ENCODE measurements around the gene ARL5C. TPM values are rescaled to one million over a fixed set of nuclear protein-coding genes. Genes with fewer than 3 reads are reported as not detected.

Gene ARL5C
- total RNA-seq, 1 experiment from 2014 or later = not detected

DNA sequence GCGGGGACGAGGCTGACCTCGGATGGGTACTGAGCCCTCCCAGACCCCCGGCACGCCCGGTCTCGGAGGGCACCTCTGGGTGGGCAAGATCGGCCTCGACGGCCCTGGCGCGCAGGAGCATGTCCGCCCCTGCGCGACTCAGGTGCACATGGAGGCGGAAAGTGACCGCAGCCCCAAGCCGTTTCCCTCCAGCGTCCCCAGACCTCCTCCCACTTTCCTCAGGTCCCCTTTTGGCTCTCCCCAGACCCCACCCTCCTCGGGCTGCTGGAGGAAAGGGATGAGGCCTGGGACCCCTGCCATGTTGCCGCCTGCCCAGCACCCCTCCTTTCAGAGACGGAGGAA, 44.1 kb upstream of the ARL5C start (continued):
- TF ChIP-seq TP53 (CRISPR knock-in tag; IDR thresholded peaks at IDR 0.05) = no peak
- TF ChIP-seq FOXK1 (CRISPR knock-in tag; IDR thresholded peaks at IDR 0.05) = peak; percentile 11; the same call in 1 of the 2 replicates
- TF ChIP-seq TCF7 (CRISPR knock-in tag; IDR thresholded peaks at IDR 0.05; ENCODE audit: low read depth) = 0 out of 2 replicates have a peak, but pooled peaks have one; percentile 10
- no peak for TF ChIP-seq ZNF121 (CRISPR knock-in tag; IDR thresholded peaks at IDR 0.05)
- TF ChIP-seq, protein P1, sequence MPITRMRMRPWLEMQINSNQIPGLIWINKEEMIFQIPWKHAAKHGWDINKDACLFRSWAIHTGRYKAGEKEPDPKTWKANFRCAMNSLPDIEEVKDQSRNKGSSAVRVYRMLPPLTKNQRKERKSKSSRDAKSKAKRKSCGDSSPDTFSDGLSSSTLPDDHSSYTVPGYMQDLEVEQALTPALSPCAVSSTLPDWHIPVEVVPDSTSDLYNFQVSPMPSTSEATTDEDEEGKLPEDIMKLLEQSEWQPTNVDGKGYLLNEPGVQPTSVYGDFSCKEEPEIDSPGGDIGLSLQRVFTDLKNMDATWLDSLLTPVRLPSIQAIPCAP (CRISPR knock-in tag; IDR thresholded peaks at IDR 0.05) = no peak

DNA sequence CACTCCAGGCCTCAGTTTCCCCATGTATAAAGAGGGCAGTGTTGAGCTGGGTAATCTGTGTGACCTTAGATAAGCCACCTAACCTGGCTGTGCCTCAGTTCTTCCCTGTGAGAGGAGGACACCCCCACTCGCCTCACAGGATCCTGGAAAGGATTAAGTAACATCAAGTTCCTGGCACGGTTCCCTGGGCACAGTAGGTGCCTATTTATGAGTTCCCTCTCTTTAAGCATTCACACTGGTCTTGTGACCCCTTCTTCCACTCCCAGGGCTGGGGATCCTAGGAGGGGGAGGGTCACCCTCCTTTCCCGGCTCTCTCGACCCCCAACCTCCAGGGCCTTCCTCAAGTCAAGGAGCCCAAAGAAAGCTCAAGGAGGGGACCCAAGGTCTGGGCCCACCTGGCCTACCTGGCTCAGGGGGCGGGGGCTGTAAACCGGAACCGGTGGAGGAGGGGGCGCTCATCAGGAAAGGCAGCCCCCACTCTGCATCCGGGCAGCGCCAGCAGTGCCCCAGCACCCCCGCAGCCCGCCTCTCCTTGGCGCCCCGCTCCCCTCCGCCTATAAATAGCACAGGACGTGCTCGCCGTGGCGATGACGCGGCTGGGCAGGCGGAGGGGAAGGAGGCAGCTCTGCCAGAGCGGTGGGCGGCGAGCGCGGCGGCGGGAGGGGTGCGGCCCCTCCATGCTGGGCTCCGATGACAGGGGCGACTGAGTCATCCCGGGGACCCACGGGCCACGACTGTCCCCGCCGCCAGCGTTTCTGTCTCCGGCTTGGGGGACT, 43.5 kb upstream of the ARL5C start:
- CTCF ChIA-PET = interaction anchor here (0.8 to 15.9 kb wide), 11 partner anchors 9 to 56 kb away, joined by 3 to 626 read pairs (median 13); partner anchors contain the start of genes CACNB1 and STAC2
- DNase-seq (ENCODE audit: low spot score) (peak; percentile 61), ATAC-seq (peak; percentile 8)
- POLR2A ChIA-PET = interaction anchor here (0.8 to 1.5 kb wide), 3 partner anchors 8 to 35 kb away, joined by 3 to 7 read pairs (median 5); partner anchors contain the start of gene RPL19
- no peak overlapping the region for H3K27ac Mint-ChIP-seq
- H3K9me3 Mint-ChIP-seq = no peaks in the 10 kb centered on the region
- H3K27me3 Mint-ChIP-seq (ENCODE audit: low read depth) = peaks cover 7% of the 10 kb centered on the region
- peaks cover 47% of the 10 kb centered on the region for H3K4me1 Mint-ChIP-seq
- peaks cover 8% of the 10 kb centered on the region for H3K36me3 Mint-ChIP-seq
- H3K4me3 Mint-ChIP-seq = peak overlapping the region; percentile 64
- TF ChIP-seq ELF4 (CRISPR knock-in tag; IDR thresholded peaks at IDR 0.05; ENCODE audit: low read depth) (no peak), EMX1 (CRISPR knock-in tag; IDR thresholded peaks at IDR 0.05) (no peak), ETV6 (CRISPR knock-in tag; IDR thresholded peaks at IDR 0.05) (no peak), ZNF219 (CRISPR knock-in tag; IDR thresholded peaks at IDR 0.05; ENCODE audit: borderline replicate concordance) (no peak), TCF7 (CRISPR knock-in tag; IDR thresholded peaks at IDR 0.05; ENCODE audit: low read depth) (0 out of 2 replicates have a peak, but pooled peaks have one; percentile 26), SP1 (CRISPR knock-in tag; conservative IDR thresholded peaks at IDR 0.05) (peak; percentile 46; the same call in 1 of the 2 replicates), ESRRA (CRISPR knock-in tag; IDR thresholded peaks at IDR 0.05; ENCODE audit: borderline replicate concordance) (no peak), CREB1 (CRISPR knock-in tag; IDR thresholded peaks at IDR 0.05) (no peak), TEAD4 (CRISPR knock-in tag; IDR thresholded peaks at IDR 0.05) (no peak), FOXJ3 (CRISPR knock-in tag; IDR thresholded peaks at IDR 0.05; ENCODE audit: borderline replicate concordance) (no peak), ZNF232 (CRISPR knock-in tag; IDR thresholded peaks at IDR 0.05) (no peak), RORB (CRISPR knock-in tag; IDR thresholded peaks at IDR 0.05) (no peak), NR3C1 (CRISPR knock-in tag; conservative IDR thresholded peaks at IDR 0.05; ENCODE audit: low read depth) (no peak), GRHL2 (CRISPR knock-in tag; IDR thresholded peaks at IDR 0.05; ENCODE audit: insufficient replicate concordance, severe bottlenecking) (no peak)
- TF ChIP-seq, protein P2, sequence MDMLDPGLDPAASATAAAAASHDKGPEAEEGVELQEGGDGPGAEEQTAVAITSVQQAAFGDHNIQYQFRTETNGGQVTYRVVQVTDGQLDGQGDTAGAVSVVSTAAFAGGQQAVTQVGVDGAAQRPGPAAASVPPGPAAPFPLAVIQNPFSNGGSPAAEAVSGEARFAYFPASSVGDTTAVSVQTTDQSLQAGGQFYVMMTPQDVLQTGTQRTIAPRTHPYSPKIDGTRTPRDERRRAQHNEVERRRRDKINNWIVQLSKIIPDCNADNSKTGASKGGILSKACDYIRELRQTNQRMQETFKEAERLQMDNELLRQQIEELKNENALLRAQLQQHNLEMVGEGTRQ (CRISPR knock-in tag; IDR thresholded peaks at IDR 0.05) = peak; percentile 10; the same call in 1 of the 2 replicates
- TF ChIP-seq, protein P3, sequence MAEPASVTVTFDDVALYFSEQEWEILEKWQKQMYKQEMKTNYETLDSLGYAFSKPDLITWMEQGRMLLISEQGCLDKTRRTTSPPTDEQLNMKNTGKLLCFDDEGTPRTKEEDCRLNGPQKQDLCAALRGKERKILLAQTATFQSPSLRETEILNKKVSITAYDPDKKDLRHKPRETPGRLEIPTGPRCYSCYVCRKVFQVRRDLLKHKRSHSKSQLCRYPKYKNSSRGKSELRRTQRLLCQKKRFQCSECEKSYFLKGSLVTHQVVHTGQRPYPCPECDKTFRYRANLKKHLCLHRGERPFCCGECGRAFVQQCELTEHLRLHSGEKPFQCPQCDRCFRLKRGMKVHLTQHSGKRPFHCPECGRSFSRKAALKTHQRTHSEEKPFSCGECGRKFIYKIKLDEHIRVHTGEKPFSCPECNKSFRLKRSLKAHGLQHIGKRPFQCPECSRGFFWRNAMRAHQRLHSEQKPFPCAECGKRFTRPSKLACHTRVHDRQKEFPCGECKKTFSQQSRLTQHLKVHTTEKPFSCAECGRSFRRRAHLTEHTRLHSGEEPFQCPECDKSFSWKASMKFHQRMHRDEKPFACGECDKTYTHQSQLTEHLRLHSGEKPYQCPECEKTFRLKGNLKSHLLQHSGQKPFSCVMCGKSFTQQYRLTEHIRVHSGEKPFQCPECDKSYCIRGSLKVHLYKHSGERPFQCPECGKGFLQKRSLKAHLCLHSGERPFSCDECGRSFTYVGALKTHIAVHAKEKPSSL (CRISPR knock-in tag; conservative IDR thresholded peaks at IDR 0.05) = no peak
- TF ChIP-seq, protein P4, sequence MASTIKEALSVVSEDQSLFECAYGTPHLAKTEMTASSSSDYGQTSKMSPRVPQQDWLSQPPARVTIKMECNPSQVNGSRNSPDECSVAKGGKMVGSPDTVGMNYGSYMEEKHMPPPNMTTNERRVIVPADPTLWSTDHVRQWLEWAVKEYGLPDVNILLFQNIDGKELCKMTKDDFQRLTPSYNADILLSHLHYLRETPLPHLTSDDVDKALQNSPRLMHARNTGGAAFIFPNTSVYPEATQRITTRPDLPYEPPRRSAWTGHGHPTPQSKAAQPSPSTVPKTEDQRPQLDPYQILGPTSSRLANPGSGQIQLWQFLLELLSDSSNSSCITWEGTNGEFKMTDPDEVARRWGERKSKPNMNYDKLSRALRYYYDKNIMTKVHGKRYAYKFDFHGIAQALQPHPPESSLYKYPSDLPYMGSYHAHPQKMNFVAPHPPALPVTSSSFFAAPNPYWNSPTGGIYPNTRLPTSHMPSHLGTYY (CRISPR knock-in tag; IDR thresholded peaks at IDR 0.05) = no peak
- TF ChIP-seq, protein P5, sequence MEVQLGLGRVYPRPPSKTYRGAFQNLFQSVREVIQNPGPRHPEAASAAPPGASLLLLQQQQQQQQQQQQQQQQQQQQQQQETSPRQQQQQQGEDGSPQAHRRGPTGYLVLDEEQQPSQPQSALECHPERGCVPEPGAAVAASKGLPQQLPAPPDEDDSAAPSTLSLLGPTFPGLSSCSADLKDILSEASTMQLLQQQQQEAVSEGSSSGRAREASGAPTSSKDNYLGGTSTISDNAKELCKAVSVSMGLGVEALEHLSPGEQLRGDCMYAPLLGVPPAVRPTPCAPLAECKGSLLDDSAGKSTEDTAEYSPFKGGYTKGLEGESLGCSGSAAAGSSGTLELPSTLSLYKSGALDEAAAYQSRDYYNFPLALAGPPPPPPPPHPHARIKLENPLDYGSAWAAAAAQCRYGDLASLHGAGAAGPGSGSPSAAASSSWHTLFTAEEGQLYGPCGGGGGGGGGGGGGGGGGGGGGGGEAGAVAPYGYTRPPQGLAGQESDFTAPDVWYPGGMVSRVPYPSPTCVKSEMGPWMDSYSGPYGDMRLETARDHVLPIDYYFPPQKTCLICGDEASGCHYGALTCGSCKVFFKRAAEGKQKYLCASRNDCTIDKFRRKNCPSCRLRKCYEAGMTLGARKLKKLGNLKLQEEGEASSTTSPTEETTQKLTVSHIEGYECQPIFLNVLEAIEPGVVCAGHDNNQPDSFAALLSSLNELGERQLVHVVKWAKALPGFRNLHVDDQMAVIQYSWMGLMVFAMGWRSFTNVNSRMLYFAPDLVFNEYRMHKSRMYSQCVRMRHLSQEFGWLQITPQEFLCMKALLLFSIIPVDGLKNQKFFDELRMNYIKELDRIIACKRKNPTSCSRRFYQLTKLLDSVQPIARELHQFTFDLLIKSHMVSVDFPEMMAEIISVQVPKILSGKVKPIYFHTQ (CRISPR knock-in tag; IDR thresholded peaks at IDR 0.05) = no peak
- TF ChIP-seq, protein P6, sequence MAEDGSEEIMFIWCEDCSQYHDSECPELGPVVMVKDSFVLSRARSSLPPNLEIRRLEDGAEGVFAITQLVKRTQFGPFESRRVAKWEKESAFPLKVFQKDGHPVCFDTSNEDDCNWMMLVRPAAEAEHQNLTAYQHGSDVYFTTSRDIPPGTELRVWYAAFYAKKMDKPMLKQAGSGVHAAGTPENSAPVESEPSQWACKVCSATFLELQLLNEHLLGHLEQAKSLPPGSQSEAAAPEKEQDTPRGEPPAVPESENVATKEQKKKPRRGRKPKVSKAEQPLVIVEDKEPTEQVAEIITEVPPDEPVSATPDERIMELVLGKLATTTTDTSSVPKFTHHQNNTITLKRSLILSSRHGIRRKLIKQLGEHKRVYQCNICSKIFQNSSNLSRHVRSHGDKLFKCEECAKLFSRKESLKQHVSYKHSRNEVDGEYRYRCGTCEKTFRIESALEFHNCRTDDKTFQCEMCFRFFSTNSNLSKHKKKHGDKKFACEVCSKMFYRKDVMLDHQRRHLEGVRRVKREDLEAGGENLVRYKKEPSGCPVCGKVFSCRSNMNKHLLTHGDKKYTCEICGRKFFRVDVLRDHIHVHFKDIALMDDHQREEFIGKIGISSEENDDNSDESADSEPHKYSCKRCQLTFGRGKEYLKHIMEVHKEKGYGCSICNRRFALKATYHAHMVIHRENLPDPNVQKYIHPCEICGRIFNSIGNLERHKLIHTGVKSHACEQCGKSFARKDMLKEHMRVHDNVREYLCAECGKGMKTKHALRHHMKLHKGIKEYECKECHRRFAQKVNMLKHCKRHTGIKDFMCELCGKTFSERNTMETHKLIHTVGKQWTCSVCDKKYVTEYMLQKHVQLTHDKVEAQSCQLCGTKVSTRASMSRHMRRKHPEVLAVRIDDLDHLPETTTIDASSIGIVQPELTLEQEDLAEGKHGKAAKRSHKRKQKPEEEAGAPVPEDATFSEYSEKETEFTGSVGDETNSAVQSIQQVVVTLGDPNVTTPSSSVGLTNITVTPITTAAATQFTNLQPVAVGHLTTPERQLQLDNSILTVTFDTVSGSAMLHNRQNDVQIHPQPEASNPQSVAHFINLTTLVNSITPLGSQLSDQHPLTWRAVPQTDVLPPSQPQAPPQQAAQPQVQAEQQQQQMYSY (CRISPR knock-in tag; IDR thresholded peaks at IDR 0.05) = no peak

Measured in WTC11 (cell line).